ENCODE results near the gene RXRB. TPM values are rescaled to one million over a fixed set of nuclear protein-coding genes. Genes with fewer than 3 reads are reported as not detected.

RXRB gene
- total and polyA plus RNA-seq, 2 donors (not counting 1 experiment from before 2014, with no cell fraction given), result 25.9 to 34.0 TPM

DNA sequence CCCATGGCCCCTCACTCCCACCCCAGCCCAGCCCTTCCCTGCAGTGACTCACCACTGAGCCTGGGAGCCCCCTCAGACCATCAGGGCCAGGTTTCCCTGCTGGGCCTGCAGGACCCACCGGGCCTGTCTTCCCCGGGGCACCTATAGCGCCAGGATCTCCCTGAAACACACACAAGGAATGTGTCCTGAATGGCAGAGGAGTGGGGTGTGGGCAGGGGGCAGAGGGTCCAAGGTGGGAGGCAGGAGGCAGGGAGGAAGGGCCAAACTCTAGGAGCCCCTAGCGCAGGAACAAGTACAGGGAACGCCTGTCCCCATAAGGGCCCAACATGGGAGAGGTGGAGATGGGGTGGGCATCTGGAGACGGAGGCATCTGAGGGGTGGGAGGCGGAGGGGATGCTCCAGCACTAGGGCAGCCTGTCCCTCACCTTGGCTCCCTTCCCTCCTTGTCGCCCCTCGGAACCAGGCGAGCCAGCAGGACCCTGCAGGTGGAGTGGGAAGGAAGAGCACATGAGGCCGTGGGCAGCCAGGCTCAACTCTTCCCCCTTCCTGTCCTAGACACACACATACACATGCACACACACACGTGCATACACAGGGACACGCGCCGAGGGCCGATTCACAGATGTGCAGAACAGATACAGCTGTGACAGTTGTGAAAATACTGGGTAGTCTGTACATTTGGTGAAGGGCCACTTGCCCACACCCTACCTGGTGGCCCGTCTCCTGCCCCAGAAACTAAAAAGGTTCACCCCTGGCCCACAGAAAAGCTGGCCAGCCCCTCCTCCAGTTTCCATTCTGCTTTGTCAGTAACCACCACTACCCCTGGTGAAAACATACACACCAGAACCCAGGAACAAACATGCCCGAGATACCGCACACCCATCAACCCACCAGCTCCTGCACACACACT lies 32.8 kb downstream of the RXRB start:
- H3K27me3 ChIP-seq (ENCODE audit: control insufficient read depth, insufficient read depth, low read length), result no peaks in the 10 kb centered on the region
- no peaks in the 10 kb centered on the region for H3K9me3 ChIP-seq (ENCODE audit: control insufficient read depth, insufficient read depth, low read depth, low read length)
- H3K27ac ChIP-seq (ENCODE audit: insufficient read depth, low read length), result no peak overlapping the region
- no peak for DNase-seq (ENCODE audit: low read depth in 2 of 2)
- no peak overlapping the region for H3K4me2 ChIP-seq (ENCODE audit: extremely low read depth, insufficient read depth, low read length)
- no peaks in the 10 kb centered on the region for H3K4me1 ChIP-seq (ENCODE audit: control insufficient read depth, extremely low read depth, insufficient read depth, low read length)
- H4K20me1 ChIP-seq (ENCODE audit: control insufficient read depth, extremely low read depth, insufficient read depth, low read length), result no peaks in the 10 kb centered on the region
- H3K9ac ChIP-seq (ENCODE audit: insufficient read depth, low read length), result no peak overlapping the region
- H3K4me3 ChIP-seq (replicated peaks in 1 of 4; ENCODE audit: control extremely low read depth in 1 of 4, insufficient read depth in 1 of 4, low read depth in 3 of 4, low read length in 4 of 4), result no peak overlapping the region
- no peaks in the 10 kb centered on the region for H3K79me2 ChIP-seq (ENCODE audit: control insufficient read depth, insufficient read depth, low read length)
- no peaks in the 10 kb centered on the region for H3K36me3 ChIP-seq (ENCODE audit: control insufficient read depth, insufficient read depth, low read length)
- TF ChIP-seq CTCF (conservative IDR thresholded peaks at IDR 0.05 in 1 of 2, IDR thresholded peaks at IDR 0.05 in 1 of 2; ENCODE audit: low read depth in 1 of 2, low read length in 2 of 2) (no peak), EZH2 (IDR thresholded peaks at IDR 0.05; ENCODE audit: low read length, missing control alignments) (no peak)
- no peak overlapping the region for H2AFZ ChIP-seq (ENCODE audit: low read length)

- H3K9ac ChIP-seq (ENCODE audit: insufficient read depth, low read length), result no peak overlapping the region
- no peak overlapping the region for H3K4me3 ChIP-seq (replicated peaks in 1 of 4; ENCODE audit: control extremely low read depth in 1 of 4, insufficient read depth in 1 of 4, low read depth in 3 of 4, low read length in 4 of 4)
- no peaks in the 10 kb centered on the region for H3K79me2 ChIP-seq (ENCODE audit: control insufficient read depth, insufficient read depth, low read length)
- H3K9me3 ChIP-seq (ENCODE audit: control insufficient read depth, insufficient read depth, low read depth, low read length), result no peaks in the 10 kb centered on the region
- no peak overlapping the region for H3K27ac ChIP-seq (ENCODE audit: insufficient read depth, low read length)
- no peak overlapping the region for H2AFZ ChIP-seq (ENCODE audit: low read length)
- H4K20me1 ChIP-seq (ENCODE audit: control insufficient read depth, extremely low read depth, insufficient read depth, low read length), result no peaks in the 10 kb centered on the region
- TF ChIP-seq EZH2 (IDR thresholded peaks at IDR 0.05; ENCODE audit: low read length, missing control alignments) (no peak), CTCF (conservative IDR thresholded peaks at IDR 0.05 in 1 of 2, IDR thresholded peaks at IDR 0.05 in 1 of 2; ENCODE audit: low read depth in 1 of 2, low read length in 2 of 2) (no peak)
- peaks cover 1% of the 10 kb centered on the region for H3K4me1 ChIP-seq (ENCODE audit: control insufficient read depth, extremely low read depth, insufficient read depth, low read length)
- H3K4me2 ChIP-seq (ENCODE audit: extremely low read depth, insufficient read depth, low read length), result no peak overlapping the region
- DNase-seq (ENCODE audit: low read depth in 2 of 2), result no peak
- no peaks in the 10 kb centered on the region for H3K27me3 ChIP-seq (ENCODE audit: control insufficient read depth, insufficient read depth, low read length)
- H3K36me3 ChIP-seq (ENCODE audit: control insufficient read depth, insufficient read depth, low read length), result no peaks in the 10 kb centered on the region
These were observed 33.7 kb downstream of the RXRB start for GRCh38 chr6:33166811-33167210.

DNA sequence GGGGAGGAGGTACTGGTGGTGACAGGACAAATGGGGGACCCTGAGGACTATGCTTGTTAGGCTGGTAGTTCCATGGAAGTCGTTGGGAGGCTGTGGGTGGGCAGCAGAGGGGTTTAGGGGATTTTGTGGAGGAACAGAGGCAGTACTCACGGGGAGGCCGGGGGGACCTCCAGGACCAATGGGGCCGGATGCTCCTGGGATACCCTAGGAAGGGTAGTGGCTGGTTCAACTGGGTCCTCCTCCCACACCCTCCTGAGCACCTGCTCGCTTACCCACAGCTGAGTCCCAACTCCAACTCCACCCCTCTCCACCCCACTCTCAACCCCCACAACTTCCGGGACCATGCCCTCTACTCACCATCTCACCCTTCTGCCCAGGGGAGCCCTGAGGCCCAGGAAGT lies 34.1 kb downstream of the RXRB start:
- no peak overlapping the region for H3K9ac ChIP-seq (ENCODE audit: insufficient read depth, low read length)
- no peak overlapping the region for H3K27ac ChIP-seq (ENCODE audit: insufficient read depth, low read length)
- DNase-seq (ENCODE audit: low read depth in 2 of 2), result no peak
- H3K4me2 ChIP-seq (ENCODE audit: extremely low read depth, insufficient read depth, low read length), result no peak overlapping the region
- H3K79me2 ChIP-seq (ENCODE audit: control insufficient read depth, insufficient read depth, low read length), result no peaks in the 10 kb centered on the region
- no peak overlapping the region for H3K4me3 ChIP-seq (replicated peaks in 1 of 4; ENCODE audit: control extremely low read depth in 1 of 4, insufficient read depth in 1 of 4, low read depth in 3 of 4, low read length in 4 of 4)
- H3K9me3 ChIP-seq (ENCODE audit: control insufficient read depth, insufficient read depth, low read depth, low read length), result no peaks in the 10 kb centered on the region
- H3K27me3 ChIP-seq (ENCODE audit: control insufficient read depth, insufficient read depth, low read length), result no peaks in the 10 kb centered on the region
- H2AFZ ChIP-seq (ENCODE audit: low read length), result no peak overlapping the region
- H3K4me1 ChIP-seq (ENCODE audit: control insufficient read depth, extremely low read depth, insufficient read depth, low read length), result peaks cover 3% of the 10 kb centered on the region
- TF ChIP-seq CTCF (conservative IDR thresholded peaks at IDR 0.05 in 1 of 2, IDR thresholded peaks at IDR 0.05 in 1 of 2; ENCODE audit: low read depth in 1 of 2, low read length in 2 of 2) (no peak), EZH2 (IDR thresholded peaks at IDR 0.05; ENCODE audit: low read length, missing control alignments) (no peak)
- H3K36me3 ChIP-seq (ENCODE audit: control insufficient read depth, insufficient read depth, low read length), result no peaks in the 10 kb centered on the region
- no peaks in the 10 kb centered on the region for H4K20me1 ChIP-seq (ENCODE audit: control insufficient read depth, extremely low read depth, insufficient read depth, low read length)
